Measurements from ENCODE around the gene PTPN14.

- no peak for TF ChIP-seq MYC (IDR thresholded peaks at IDR 0.05; ENCODE audit: low read depth, low read length)
- TF ChIP-seq, protein P1, sequence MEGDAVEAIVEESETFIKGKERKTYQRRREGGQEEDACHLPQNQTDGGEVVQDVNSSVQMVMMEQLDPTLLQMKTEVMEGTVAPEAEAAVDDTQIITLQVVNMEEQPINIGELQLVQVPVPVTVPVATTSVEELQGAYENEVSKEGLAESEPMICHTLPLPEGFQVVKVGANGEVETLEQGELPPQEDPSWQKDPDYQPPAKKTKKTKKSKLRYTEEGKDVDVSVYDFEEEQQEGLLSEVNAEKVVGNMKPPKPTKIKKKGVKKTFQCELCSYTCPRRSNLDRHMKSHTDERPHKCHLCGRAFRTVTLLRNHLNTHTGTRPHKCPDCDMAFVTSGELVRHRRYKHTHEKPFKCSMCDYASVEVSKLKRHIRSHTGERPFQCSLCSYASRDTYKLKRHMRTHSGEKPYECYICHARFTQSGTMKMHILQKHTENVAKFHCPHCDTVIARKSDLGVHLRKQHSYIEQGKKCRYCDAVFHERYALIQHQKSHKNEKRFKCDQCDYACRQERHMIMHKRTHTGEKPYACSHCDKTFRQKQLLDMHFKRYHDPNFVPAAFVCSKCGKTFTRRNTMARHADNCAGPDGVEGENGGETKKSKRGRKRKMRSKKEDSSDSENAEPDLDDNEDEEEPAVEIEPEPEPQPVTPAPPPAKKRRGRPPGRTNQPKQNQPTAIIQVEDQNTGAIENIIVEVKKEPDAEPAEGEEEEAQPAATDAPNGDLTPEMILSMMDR (IDR thresholded peaks at IDR 0.05; ENCODE audit: low read depth, low read length) = no peak
Measured at GRCh38 chr1:214301526-214301925, 249.9 kb downstream of the PTPN14 start.

Data from NB4 (cell line).